Measurements from ENCODE around the gene DEF6. TPM values are rescaled to one million over a fixed set of nuclear protein-coding genes. Genes with fewer than 3 reads are reported as not detected.
A peak's percentile ranks its signal among the peaks of the same experiment; 100 is the strongest.
"Not testable (repeated sequence)": the region's sequence is repeated elsewhere in the genome, so short reads cannot be mapped to it uniquely, and the experiment has no call there.

The DEF6 gene
- total RNA-seq, 6 donors from 2014 or later, result 10.0 to 39.8 (median 23.4) TPM

DNA sequence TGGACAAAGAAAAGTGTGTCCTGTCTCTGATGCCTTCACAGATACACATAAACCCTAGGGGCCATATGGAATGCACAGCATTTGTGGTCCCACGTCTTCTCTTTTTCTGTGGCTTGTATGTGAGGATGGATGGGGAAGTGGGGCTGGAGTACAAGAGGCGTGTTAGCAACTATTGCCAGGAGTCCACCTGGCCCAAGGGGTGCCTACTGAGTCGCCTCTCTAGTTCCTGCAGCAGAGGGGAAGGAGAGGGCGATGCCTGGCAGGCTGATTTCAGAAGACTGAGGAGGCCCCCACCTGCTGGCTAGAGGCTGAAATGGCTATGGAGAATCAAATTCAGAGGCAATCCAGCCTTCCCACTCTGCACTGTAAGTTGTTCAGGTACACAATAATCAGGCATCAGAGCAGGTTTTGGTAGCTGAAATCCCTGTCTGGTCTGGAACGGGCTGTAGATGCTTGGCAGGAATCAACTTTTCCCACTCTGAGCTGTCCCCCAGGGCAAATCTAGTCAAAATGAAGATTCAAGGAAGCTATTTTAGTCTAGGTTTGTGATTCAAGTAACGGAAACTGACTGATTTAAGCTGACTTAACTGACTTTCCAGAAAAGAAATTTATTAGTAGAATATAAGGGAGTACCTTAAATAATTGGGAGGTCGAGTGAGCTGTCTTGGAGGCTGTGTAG is 29.9 kb downstream of the DEF6 start:
- Histone ChIP-seq H3K9me3 (no peaks in the 10 kb centered on the region), H3K4me1 (no peaks in the 10 kb centered on the region), H3K4me3 (no peak overlapping the region), H3K27ac (peak overlapping the region in 1 of 4 donors; percentile 7), H3K36me3 (no peaks in the 10 kb centered on the region), H3K27me3 (no peaks in the 10 kb centered on the region)
- peak in 1 of 2 donors; percentile 65 for DNase-seq
- no peak for TF ChIP-seq EP300 (IDR thresholded peaks at IDR 0.05)
- no peak for TF ChIP-seq POLR2A (IDR thresholded peaks at IDR 0.05)
- TF ChIP-seq, protein P1, sequence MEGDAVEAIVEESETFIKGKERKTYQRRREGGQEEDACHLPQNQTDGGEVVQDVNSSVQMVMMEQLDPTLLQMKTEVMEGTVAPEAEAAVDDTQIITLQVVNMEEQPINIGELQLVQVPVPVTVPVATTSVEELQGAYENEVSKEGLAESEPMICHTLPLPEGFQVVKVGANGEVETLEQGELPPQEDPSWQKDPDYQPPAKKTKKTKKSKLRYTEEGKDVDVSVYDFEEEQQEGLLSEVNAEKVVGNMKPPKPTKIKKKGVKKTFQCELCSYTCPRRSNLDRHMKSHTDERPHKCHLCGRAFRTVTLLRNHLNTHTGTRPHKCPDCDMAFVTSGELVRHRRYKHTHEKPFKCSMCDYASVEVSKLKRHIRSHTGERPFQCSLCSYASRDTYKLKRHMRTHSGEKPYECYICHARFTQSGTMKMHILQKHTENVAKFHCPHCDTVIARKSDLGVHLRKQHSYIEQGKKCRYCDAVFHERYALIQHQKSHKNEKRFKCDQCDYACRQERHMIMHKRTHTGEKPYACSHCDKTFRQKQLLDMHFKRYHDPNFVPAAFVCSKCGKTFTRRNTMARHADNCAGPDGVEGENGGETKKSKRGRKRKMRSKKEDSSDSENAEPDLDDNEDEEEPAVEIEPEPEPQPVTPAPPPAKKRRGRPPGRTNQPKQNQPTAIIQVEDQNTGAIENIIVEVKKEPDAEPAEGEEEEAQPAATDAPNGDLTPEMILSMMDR (IDR thresholded peaks at IDR 0.05), result peak; percentile 39 to 68 (median 58)
- no peak for TF ChIP-seq POLR2AphosphoS5 (IDR thresholded peaks at IDR 0.05)
- 44 to 57% methylated on average over 6 to 7 of the region's 7 CpGs for WGBS, 2 donors
- peak; percentile 49 to 80 for ATAC-seq (ENCODE audit: low FRiP score in 2 of 2)

DNA sequence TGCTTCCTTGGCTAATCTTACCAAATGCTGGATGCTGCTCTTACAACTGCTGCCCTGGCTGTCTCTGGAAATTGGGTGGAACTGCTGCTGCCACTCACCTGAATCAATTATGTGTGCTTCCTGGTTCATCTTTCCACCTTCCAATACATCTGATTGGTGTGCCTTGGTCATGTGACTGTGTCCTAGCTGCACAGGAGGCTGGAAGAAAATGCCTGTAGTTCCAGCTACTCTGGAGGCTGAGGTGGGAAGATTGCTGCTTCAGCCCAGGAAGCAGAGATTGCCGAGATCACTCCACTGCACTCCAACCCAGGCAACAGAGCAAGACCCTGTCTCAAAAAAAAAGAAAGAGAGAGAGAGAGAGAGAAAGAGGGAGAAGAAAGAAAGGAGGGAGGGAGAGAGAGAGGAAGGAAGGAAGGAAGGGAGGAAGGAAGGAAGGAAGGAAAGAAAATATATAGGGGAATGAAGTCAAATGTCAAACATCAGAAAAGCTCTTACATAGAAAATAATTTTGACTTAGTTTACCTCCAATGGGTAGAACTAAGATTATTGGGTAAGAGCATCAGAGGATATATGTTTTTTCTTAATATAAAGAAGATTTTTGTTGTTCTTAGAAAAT is 30.6 kb downstream of the DEF6 start:
- Histone ChIP-seq H3K27ac (no peak overlapping the region), H3K4me3 (no peak overlapping the region), H3K9me3 (no peaks in the 10 kb centered on the region), H3K36me3 (no peaks in the 10 kb centered on the region), H3K4me1 (no peaks in the 10 kb centered on the region), H3K27me3 (no peaks in the 10 kb centered on the region)
- WGBS, 2 donors, result 97 to 100% methylated on average over 1 of the region's 1 CpG
- DNase-seq (no peak), ATAC-seq (ENCODE audit: low FRiP score in 2 of 2) (no peak)
- TF ChIP-seq POLR2A (IDR thresholded peaks at IDR 0.05) (no peak), EP300 (IDR thresholded peaks at IDR 0.05) (no peak), POLR2AphosphoS5 (IDR thresholded peaks at IDR 0.05) (no peak)
- TF ChIP-seq, protein P1 (IDR thresholded peaks at IDR 0.05), result no peak

DNA sequence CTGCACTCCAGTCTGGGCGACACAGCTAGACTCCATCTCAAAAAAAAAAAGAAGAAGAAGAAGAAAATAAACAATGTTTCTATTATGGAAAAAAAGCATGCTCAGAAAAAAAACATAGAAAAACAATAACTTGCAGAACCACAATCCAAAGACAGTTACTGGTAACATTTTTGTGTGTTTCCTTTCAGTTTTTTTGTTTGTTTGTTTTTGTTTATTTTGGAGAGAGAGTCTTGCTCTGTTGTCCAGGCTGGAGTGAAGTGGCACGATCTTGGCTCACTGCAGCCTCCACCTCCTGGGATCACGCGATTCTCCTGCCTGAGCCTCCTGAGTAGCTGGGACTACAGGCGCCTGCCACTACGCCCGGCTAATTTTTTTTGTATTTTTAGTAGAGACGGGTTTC is 31.3 kb downstream of the DEF6 start:
- H3K9me3 ChIP-seq; ATAC-seq (ENCODE audit: low FRiP score in 2 of 2); DNase-seq; H3K4me1 ChIP-seq; H3K4me3 ChIP-seq; H3K27me3 ChIP-seq; H3K36me3 ChIP-seq; H3K27ac ChIP-seq: not testable (repeated sequence)
- WGBS, 2 donors, result 92 to 93% methylated on average over 8 of the region's 8 CpGs

DNA sequence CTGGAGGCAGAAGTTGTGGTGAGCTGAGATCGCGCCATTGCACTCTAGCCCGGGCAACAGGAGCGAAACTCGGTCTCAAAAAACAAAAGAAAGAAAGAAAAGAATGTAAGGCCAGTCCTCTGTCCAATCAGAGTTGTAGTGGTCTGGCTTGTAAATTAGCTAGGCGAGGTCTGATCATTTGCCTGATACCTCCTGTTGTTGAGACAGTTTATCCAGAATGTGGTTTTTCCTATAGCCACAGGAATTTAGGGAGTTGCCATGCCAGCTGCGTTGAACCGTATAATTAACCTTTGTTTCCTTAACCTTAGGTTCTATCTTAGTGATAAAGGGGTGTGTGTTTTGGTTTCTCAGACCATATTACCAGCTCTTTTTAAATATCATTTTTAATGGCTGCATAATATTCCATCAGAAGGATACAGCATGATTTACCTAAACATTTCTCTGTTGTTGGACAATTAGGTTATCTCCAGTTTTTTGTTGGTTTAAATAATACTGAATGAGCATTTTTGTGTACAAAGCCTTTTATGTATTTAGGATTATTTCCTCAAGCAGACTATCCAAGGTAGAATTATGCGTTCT is 33.0 kb downstream of the DEF6 start:
- Histone ChIP-seq H3K9me3 (no peaks in the 10 kb centered on the region), H3K4me3 (no peak overlapping the region), H3K27ac (no peak overlapping the region), H3K27me3 (no peaks in the 10 kb centered on the region), H3K36me3 (no peaks in the 10 kb centered on the region), H3K4me1 (no peaks in the 10 kb centered on the region)
- no peak for ATAC-seq (ENCODE audit: low FRiP score in 2 of 2)
- no peak for DNase-seq
- 95 to 98% methylated on average over 9 of the region's 9 CpGs for WGBS, 2 donors
- TF ChIP-seq EP300 (IDR thresholded peaks at IDR 0.05), result no peak
- TF ChIP-seq POLR2AphosphoS5 (IDR thresholded peaks at IDR 0.05), result no peak
- TF ChIP-seq, protein P1 (IDR thresholded peaks at IDR 0.05), result no peak
- no peak for TF ChIP-seq POLR2A (IDR thresholded peaks at IDR 0.05)

DNA sequence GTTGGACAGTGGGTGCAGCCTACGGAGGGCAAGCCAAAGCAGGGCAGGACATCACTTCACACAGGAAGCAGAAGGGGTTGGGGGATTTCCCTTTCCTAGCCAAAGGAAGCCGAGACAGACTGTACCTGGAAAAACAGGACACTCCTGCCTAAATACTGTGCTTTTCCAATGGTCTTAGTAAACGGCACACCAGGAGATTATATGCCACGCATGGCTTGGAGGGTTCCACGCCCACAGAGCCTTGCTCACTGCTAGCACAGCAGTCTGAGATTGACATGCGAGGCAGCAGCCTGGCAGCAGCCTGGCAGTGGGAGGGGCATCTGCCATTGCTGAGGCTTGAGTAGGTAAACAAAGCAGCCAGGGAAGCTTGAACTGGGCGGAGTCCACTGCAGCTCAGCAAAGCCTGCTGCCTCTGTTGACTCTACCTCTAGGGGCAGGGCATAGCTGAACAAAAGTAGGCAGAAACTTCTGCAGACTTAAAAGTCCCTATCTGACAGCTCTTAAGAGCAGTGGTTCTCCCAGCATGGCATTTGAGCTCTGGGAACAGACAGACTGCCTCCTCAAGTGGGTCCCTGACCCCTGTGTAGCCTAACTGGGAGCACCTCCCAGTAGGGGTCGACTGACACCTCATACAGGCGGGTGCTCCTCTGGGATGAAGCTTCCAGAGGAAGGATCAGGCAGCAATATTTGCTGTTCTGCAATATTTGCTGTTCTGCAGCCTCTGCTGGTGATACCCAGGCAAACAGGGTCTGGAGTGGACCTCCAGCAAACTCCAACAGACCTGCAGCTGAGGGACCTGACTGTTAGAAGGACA is 34.7 kb downstream of the DEF6 start:
- TF ChIP-seq, protein P1 (IDR thresholded peaks at IDR 0.05), result peak in 3 of 6 experiments; percentile 18 to 39 (median 22)
- H3K27ac ChIP-seq, H3K4me3 ChIP-seq, H3K9me3 ChIP-seq, H3K4me1 ChIP-seq, H3K36me3 ChIP-seq, H3K27me3 ChIP-seq: not testable (repeated sequence)
- DNase-seq (peak; percentile 82 to 88), ATAC-seq (ENCODE audit: low FRiP score in 2 of 2) (peak in 1 of 2 donors; percentile 85)
- 52 to 65% methylated on average over 6 of the region's 9 CpGs for WGBS, 2 donors
